ENCODE measurements around the gene TP63. TPM values are rescaled to one million over a fixed set of nuclear protein-coding genes. Genes with fewer than 3 reads are reported as not detected.

The TP63 gene
- total RNA-seq, 1 donor from 2014 or later = 5.8 TPM

DNA sequence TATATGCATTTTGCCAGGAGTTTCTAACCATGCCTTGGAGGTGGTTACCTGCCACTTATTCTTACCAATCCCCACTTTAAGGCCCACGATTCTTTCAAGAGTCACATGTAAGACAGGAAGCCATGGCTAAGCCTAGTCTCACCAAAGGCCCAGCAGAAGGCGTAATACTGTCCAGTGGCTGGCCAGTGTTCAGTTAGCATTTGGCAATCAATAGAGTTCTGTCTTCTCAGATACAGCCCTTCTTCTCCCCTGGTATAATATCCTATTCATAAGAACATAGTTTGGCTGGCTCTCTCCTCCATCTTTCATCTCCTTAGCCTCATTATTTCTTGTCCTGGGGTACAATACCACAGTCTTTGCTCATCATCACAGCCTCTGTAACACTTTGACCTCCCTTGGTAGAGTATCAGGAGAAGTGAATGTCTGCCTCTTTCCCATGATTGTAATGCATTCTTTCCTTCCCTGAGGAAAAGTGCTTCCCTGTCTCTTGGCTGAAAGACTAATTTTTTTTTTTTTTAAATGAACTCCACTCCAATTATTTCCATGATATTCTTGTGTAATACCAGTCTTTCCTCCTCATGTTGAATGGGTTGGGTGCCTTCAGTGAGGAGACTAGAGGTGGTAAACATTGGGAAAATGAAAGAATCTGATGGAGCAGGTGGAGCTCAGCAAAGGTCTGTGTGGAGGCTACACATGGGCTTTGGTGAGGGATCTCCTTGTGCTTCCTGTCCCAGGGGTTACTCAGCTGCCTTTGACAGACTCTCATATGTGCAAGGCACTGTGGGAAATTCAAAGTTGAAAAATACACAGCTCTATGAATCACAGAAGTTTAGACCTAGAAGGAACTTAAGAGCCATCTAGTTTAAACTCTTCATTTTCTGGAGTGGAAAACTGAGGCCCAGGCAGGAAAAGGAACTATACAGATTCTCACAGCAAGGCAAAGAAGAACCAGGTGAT is 271.3 kb downstream of the TP63 start:
- TF ChIP-seq, protein P1, sequence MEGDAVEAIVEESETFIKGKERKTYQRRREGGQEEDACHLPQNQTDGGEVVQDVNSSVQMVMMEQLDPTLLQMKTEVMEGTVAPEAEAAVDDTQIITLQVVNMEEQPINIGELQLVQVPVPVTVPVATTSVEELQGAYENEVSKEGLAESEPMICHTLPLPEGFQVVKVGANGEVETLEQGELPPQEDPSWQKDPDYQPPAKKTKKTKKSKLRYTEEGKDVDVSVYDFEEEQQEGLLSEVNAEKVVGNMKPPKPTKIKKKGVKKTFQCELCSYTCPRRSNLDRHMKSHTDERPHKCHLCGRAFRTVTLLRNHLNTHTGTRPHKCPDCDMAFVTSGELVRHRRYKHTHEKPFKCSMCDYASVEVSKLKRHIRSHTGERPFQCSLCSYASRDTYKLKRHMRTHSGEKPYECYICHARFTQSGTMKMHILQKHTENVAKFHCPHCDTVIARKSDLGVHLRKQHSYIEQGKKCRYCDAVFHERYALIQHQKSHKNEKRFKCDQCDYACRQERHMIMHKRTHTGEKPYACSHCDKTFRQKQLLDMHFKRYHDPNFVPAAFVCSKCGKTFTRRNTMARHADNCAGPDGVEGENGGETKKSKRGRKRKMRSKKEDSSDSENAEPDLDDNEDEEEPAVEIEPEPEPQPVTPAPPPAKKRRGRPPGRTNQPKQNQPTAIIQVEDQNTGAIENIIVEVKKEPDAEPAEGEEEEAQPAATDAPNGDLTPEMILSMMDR (conservative IDR thresholded peaks at IDR 0.05) = no peak
- DNase-seq (ENCODE audit: extremely low spot score, unreplicated experiment) = no peak
- Mint-ChIP-seq H3K27ac (no peak overlapping the region), H3K27me3 (no peaks in the 10 kb centered on the region), H3K36me3 (no peaks in the 10 kb centered on the region), H3K9me3 (no peaks in the 10 kb centered on the region), H3K4me1 (ENCODE audit: unreplicated experiment) (no peaks in the 10 kb centered on the region), H3K4me3 (no peak overlapping the region)

DNA sequence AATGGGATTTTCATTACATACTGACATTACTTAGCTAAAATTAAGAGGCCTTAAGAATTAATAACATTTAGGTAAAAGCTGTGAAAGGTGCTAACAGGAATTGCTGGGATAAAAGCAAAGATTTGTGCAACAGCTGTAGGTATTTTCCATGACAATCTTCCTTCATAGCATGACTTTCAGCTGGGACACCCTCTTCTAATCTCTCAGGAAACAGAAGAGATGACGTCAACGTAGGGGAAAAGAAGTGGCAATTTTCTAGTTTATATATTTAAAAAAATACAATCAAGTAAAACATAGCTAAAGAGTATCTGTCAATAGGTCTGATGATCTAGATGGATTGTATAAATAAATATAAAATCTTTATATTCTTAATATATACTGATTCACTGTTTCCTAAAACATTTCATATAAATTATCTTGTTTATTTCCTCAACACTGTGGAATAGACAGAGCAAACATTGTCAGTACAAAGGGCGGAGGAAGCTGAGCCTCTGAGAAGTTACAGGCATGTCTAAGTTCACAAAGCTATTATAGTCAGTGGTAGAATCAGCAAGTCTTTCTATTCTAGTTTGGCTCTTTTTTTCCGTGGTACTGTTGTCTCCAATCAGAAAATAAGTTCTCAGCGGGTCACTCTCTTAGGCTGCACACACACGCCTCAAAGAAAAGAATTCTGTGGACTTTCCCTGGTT is 272.5 kb downstream of the TP63 start:
- TF ChIP-seq, protein P1 (conservative IDR thresholded peaks at IDR 0.05) = no peak
- Mint-ChIP-seq H3K36me3 (no peaks in the 10 kb centered on the region), H3K27me3 (no peaks in the 10 kb centered on the region), H3K4me3 (no peak overlapping the region), H3K9me3 (no peaks in the 10 kb centered on the region), H3K4me1 (ENCODE audit: unreplicated experiment) (no peaks in the 10 kb centered on the region), H3K27ac (no peak overlapping the region)
- no peak for DNase-seq (ENCODE audit: extremely low spot score, unreplicated experiment)

DNA sequence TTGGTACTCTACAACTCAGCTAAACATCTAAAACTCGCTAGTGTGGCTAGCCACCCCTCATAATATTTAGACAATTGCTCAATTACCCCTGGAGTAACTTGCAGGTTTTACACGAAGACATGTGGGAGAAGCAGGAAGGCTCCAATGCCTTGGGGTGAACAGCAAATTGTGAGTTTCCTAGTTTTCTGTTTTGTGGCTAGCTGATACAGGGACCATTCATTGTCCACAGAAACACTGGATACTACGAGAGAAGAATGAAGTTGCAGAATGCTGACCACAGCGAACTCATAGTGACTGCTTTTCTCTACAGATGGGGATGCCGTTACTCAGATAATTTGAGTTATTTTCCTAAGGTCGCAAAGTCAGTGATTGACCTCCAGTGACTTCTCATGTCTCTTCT is 276.6 kb downstream of the TP63 start:
- Mint-ChIP-seq H3K4me3 (no peak overlapping the region), H3K9me3 (no peaks in the 10 kb centered on the region), H3K27ac (no peak overlapping the region), H3K27me3 (no peaks in the 10 kb centered on the region), H3K4me1 (ENCODE audit: unreplicated experiment) (no peaks in the 10 kb centered on the region), H3K36me3 (no peaks in the 10 kb centered on the region)
- DNase-seq (ENCODE audit: extremely low spot score, unreplicated experiment) = no peak
- TF ChIP-seq, protein P1 (conservative IDR thresholded peaks at IDR 0.05) = no peak

DNA sequence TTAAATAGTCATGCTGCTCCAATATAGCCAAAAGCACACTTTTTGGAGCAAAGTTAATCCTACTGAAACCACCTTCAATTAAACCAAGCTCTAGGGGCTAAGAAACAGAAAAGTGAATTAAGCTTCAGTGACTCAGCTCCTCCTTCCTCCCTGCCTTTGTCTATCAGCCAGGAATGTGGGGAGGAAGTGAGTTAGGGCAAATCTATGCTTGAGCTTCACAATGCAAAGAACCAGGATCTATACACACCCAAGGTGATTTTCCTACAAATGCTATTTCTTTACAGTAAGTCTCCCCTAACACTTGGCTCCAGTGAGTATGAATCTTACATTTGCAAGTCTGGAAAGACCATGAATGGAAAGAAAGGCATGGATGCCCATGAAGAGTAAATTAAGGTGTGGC is 277.5 kb downstream of the TP63 start:
- Mint-ChIP-seq H3K4me3 (no peak overlapping the region), H3K9me3 (no peaks in the 10 kb centered on the region), H3K36me3 (no peaks in the 10 kb centered on the region), H3K27ac (no peak overlapping the region), H3K27me3 (no peaks in the 10 kb centered on the region), H3K4me1 (ENCODE audit: unreplicated experiment) (no peaks in the 10 kb centered on the region)
- TF ChIP-seq, protein P1 (conservative IDR thresholded peaks at IDR 0.05) = no peak
- no peak for DNase-seq (ENCODE audit: extremely low spot score, unreplicated experiment)

DNA sequence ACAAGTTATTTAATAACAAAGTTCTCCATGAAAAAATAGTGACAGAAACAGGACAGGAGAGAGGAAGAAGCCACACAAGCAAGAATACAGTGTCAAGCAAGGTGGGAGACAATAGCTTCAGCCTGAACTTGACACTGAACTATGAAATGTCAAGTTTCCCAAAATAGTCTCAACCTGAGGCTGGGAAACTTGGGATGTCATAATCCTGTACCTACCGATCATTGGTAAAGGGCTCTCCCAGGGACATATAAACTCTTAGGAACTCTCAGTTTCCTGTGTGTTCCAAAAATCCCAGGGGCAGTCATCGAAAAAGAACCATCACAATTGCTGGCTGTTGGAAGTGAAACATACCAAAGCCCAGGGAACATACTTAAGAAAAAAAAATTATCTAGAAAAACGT is 277.9 kb downstream of the TP63 start:
- no peaks in the 10 kb centered on the region for H3K36me3 Mint-ChIP-seq
- TF ChIP-seq, protein P1 (conservative IDR thresholded peaks at IDR 0.05) = no peak
- H3K27ac Mint-ChIP-seq = no peak overlapping the region
- H3K27me3 Mint-ChIP-seq = no peaks in the 10 kb centered on the region
- no peak for DNase-seq (ENCODE audit: extremely low spot score, unreplicated experiment)
- no peaks in the 10 kb centered on the region for H3K4me1 Mint-ChIP-seq (ENCODE audit: unreplicated experiment)
- H3K9me3 Mint-ChIP-seq = no peaks in the 10 kb centered on the region
- no peak overlapping the region for H3K4me3 Mint-ChIP-seq
